Panc1 (cell line): Measurements from ENCODE around the gene KRTAP5-6. TPM values are rescaled to one million over a fixed set of nuclear protein-coding genes. Genes with fewer than 3 reads are reported as not detected.

Experiments
- ATAC-seq: fragments of 200-7000 bp; cut with Tn5 transposase; 2 replicates; pipeline ENCODE4 v1.9.1; 2020; ENCODE audit warnings: mild to moderate bottlenecking, moderate library complexity
- BruUV-seq: library from RNA; stranded (reverse); fragments of 400-500 nt; replicated peaks from 2 replicates; lab custom pipeline; 2021; lab: Mats Ljungman, UMichigan
- CTCF ChIA-PET: fragments of 300-600 bp; sonication (Branson Sonifier 250); formaldehyde crosslinking; loops from one replicate; lab custom pipeline; 2022; ENCODE audit warnings: antibody characterized with exemption; lab: Charles Lee
- POLR2A ChIA-PET: fragments of 300-600 bp; sonication (Branson Sonifier 250); formaldehyde crosslinking; loops from one replicate; lab custom pipeline; 2022; ENCODE audit warnings: antibody characterized with exemption; lab: Charles Lee
- DNase-seq: peaks from one replicate; pipeline ENCODE4 v3.0.0-alpha.2; 2010; ENCODE audit warnings: low read depth, low spot score
- H3K27ac ChIP-seq: 2 replicates; pipeline ENCODE4 v1.5.1; 2011; ENCODE audit warnings: mild to moderate bottlenecking, low read length, inconsistent platforms
- H3K27me3 ChIP-seq: fragments of 200-500 bp; sonication (Bioruptor generic); 2 replicates; pipeline ENCODE4 v1.6.0; 2014; ENCODE audit warnings: low read length, inconsistent platforms; ENCODE audit not compliant: control insufficient read depth, insufficient read depth
- H3K36me3 ChIP-seq: fragments of 200-500 bp; sonication (Bioruptor generic); 2 replicates; pipeline ENCODE4 v1.5.1; 2014; ENCODE audit warnings: inconsistent platforms, mild to moderate bottlenecking, low read length, moderate library complexity; ENCODE audit not compliant: control insufficient read depth, insufficient read depth
- H3K4me1 ChIP-seq: 2 replicates; pipeline ENCODE4 v1.5.1; 2011; ENCODE audit warnings: inconsistent platforms, mild to moderate bottlenecking, low read length, moderate library complexity; ENCODE audit not compliant: control insufficient read depth, insufficient read depth
- H3K4me3 ChIP-seq, 2 experiments: 2 replicates each; pipeline ENCODE4 v1.5.1; 2011 to 2012; ENCODE audit warnings: low read depth in 2 of 2, low read length in 2 of 2, mild to moderate bottlenecking in 2 of 2, inconsistent platforms in 1 of 2, moderate library complexity in 1 of 2
- H3K9me3 ChIP-seq: fragments of 200-500 bp; sonication (Bioruptor generic); 2 replicates; pipeline ENCODE4 v1.5.1; 2014; ENCODE audit warnings: low read depth, mild to moderate bottlenecking, inconsistent platforms, low read length, moderate library complexity; ENCODE audit not compliant: control insufficient read depth, insufficient read depth
- CTCF ChIP-seq: fragments of 450-650 bp; IDR thresholded peaks from 2 replicates; pipeline ENCODE4 v1.5.1; 2017; ENCODE audit warnings: mild to moderate bottlenecking
- POLR2AphosphoS5 ChIP-seq: IDR thresholded peaks from 2 replicates; pipeline ENCODE4 v1.6.1; 2012; ENCODE audit warnings: mild to moderate bottlenecking, low read depth, low read length, moderate library complexity
- REST ChIP-seq, 2 experiments: IDR thresholded peaks; 2 replicates each; pipeline ENCODE4 v1.6.1; 2011 to 2012; ENCODE audit warnings: low read depth in 2 of 2, control low read depth in 1 of 2, low read length in 1 of 2, mild to moderate bottlenecking in 1 of 2, moderate library complexity in 1 of 2; ENCODE audit not compliant: insufficient read depth in 1 of 2
- SIN3A ChIP-seq: IDR thresholded peaks from 2 replicates; pipeline ENCODE4 v1.6.1; 2012; ENCODE audit warnings: low read depth, mild to moderate bottlenecking, low read length, moderate library complexity, borderline replicate concordance; ENCODE audit not compliant: insufficient read depth
- TCF7L2 ChIP-seq: IDR thresholded peaks from 2 replicates; pipeline ENCODE4 v1.6.1; 2011; ENCODE audit warnings: mild to moderate bottlenecking, low read depth, low read length, inconsistent platforms
- in situ Hi-C: cut with HindIII; loops from 2 replicates; pipeline ENCODE4 v1.10.0; 2016; ENCODE audit warnings: low sequenced_read_pairs, low pct_unique_long_range_greater_than_20kb
- intact Hi-C: fragments of 100-400 bp; cut with micrococcal nuclease; formaldehyde crosslinking; loops from one replicate; pipeline ENCODE4 v1.10.0; 2022; ENCODE audit not compliant: unreplicated experiment
- total RNA-seq: library from RNA; stranded (reverse); gene quantifications from one replicate; pipeline ENCODE4 v1.2.1, GENCODE V29; 2021; ENCODE audit not compliant: unreplicated experiment

Gene KRTAP5-6
- total RNA-seq, 1 experiment from 2014 or later = not detected

GRCh38 chr11:1701091-1701807 is 4.3 kb downstream of the KRTAP5-6 start:
- Histone ChIP-seq H3K36me3 (no peaks in the 10 kb centered on the region), H3K4me1 (no peaks in the 10 kb centered on the region), H3K27ac (no peak overlapping the region), H3K9me3 (no peaks in the 10 kb centered on the region), H3K4me3 (no peak overlapping the region), H3K27me3 (no peaks in the 10 kb centered on the region)
- ChIA-PET POLR2A (no interaction called here), CTCF (interaction anchor here (1.2 kb wide), 1 partner anchor 133 kb away, joined by 3 read pairs; the partner anchor contains the start of gene SYT8)
- no peak for TF ChIP-seq CTCF
- TF ChIP-seq REST (IDR thresholded peaks at IDR 0.05; ENCODE audit: insufficient read depth in 1 of 2, low read depth in 2 of 2, low read length in 1 of 2) = no peak
- no peak for TF ChIP-seq SIN3A
- no peak for TF ChIP-seq POLR2AphosphoS5
- TF ChIP-seq TCF7L2 = no peak
- in situ Hi-C loops (no loop called here), intact Hi-C loops (no loop called here)
- ATAC-seq = no peak
- no TSS peak for BruUV-seq
- no peak for DNase-seq

GRCh38 chr11:1702506-1702905 is 5.5 kb downstream of the KRTAP5-6 start:
- no peaks in the 10 kb centered on the region for H3K36me3 ChIP-seq
- CTCF ChIA-PET = no interaction called here
- POLR2A ChIA-PET = no interaction called here
- DNase-seq (no peak), ATAC-seq (no peak)
- intact Hi-C loops = no loop called here
- H3K27me3 ChIP-seq = no peaks in the 10 kb centered on the region
- in situ Hi-C loops = no loop called here
- no peaks in the 10 kb centered on the region for H3K9me3 ChIP-seq
- BruUV-seq = no TSS peak
- no peak overlapping the region for H3K4me3 ChIP-seq
- no peak overlapping the region for H3K27ac ChIP-seq
- TF ChIP-seq POLR2AphosphoS5 = no peak
- no peak for TF ChIP-seq TCF7L2
- H3K4me1 ChIP-seq = no peaks in the 10 kb centered on the region

GRCh38 chr11:1703146-1703545 is 6.2 kb downstream of the KRTAP5-6 start:
- Histone ChIP-seq H3K27ac (no peak overlapping the region), H3K4me3 (no peak overlapping the region), H3K9me3 (no peaks in the 10 kb centered on the region), H3K27me3 (no peaks in the 10 kb centered on the region), H3K36me3 (no peaks in the 10 kb centered on the region), H3K4me1 (no peaks in the 10 kb centered on the region)
- TF ChIP-seq SIN3A (no peak), POLR2AphosphoS5 (no peak), REST (IDR thresholded peaks at IDR 0.05; ENCODE audit: insufficient read depth in 1 of 2, low read depth in 2 of 2, low read length in 1 of 2) (no peak), CTCF (no peak), TCF7L2 (no peak)
- no peak for ATAC-seq
- intact Hi-C loops (no loop called here), in situ Hi-C loops (no loop called here)
- no TSS peak for BruUV-seq
- CTCF ChIA-PET = no interaction called here
- DNase-seq = no peak
- POLR2A ChIA-PET = interaction anchor here (0.6 kb wide), 1 partner anchor 435 kb away, joined by 8 read pairs; no protein-coding TSS in a partner anchor
